PC-3 (cell line): ENCODE data around the gene EQTN.

Experiments
- EZH2 ChIP-seq: fragments of 300-600 bp; sonication (generic); IDR thresholded peaks from one replicate; pipeline ENCODE4 v1.6.1; 2017; ENCODE audit warnings: antibody characterized with exemption, mild to moderate bottlenecking, low read length; ENCODE audit not compliant: unreplicated experiment
- EZH2phosphoT487 ChIP-seq: fragments of 300-600 bp; sonication (generic); IDR thresholded peaks from 2 replicates; pipeline ENCODE4 v1.6.1; 2018; ENCODE audit warnings: mild to moderate bottlenecking, antibody characterized with exemption, low read length, borderline replicate concordance
- TF ChIP-seq, protein P1 (sequence below): fragments of 300-600 bp; sonication (generic); conservative IDR thresholded peaks from 2 replicates; pipeline ENCODE4 v1.5.1; 2017; ENCODE audit warnings: antibody characterized with exemption, low read depth, mild to moderate bottlenecking, low read length

DNA sequence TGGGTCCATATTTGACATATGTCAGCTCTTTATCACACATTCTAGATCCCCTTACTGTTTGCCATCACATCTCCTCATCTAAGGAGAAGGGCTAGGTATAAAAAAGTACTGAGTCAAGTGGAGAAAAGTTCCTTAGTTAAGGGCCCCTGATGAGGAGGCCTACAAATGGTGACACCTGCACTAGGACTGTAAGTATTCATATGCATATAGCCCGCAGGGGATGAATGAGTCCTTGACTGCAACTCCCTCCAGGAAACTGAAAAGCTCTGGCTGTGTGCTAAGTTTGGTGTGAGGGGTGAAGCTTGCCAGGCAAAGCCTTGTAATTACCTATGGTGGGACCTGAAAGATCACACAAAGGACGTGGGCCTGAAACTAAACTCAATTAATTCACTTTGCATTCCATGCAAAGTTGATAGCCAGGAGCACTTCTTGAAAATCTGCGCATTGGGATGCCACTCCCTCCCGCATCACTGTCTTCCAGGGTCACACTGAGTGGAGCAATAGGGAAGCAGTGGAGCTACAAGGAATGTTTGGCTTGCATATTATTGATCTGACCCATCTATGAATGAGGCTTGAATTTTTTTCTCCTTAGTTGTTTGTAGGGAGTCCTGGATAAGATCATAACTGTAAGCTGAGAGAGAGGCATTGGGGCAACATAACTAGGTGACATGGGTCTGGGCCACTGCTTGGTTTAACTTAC, 11.9 kb upstream of the EQTN start:
- TF ChIP-seq, protein P1, sequence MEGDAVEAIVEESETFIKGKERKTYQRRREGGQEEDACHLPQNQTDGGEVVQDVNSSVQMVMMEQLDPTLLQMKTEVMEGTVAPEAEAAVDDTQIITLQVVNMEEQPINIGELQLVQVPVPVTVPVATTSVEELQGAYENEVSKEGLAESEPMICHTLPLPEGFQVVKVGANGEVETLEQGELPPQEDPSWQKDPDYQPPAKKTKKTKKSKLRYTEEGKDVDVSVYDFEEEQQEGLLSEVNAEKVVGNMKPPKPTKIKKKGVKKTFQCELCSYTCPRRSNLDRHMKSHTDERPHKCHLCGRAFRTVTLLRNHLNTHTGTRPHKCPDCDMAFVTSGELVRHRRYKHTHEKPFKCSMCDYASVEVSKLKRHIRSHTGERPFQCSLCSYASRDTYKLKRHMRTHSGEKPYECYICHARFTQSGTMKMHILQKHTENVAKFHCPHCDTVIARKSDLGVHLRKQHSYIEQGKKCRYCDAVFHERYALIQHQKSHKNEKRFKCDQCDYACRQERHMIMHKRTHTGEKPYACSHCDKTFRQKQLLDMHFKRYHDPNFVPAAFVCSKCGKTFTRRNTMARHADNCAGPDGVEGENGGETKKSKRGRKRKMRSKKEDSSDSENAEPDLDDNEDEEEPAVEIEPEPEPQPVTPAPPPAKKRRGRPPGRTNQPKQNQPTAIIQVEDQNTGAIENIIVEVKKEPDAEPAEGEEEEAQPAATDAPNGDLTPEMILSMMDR = no peak
- no peak for TF ChIP-seq EZH2phosphoT487
- no peak for TF ChIP-seq EZH2
